ENCODE measurements around the gene MACF1. TPM values are rescaled to one million over a fixed set of nuclear protein-coding genes. Genes with fewer than 3 reads are reported as not detected.

The MACF1 gene
- total RNA-seq, 4 donors from 2014 or later: 187 to 436 (median 261) TPM

DNA sequence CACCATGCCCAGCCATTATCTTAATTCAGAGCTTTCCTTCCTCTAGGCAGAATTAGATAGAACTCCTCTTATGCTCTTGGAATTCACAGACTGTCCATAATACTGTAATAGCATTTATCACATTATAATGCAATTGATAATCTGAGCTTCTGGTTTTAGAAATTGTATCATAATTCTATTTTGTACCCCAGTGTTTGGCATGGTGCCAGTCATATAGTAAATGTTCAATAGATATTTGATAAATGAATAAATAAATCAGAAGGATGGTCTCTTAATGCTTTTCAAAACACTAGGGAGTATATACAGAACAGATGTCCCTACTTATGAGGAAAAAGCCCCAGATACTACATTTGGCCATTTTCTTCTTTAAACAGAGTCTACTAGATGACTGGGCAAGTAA is 167.6 kb downstream of the MACF1 start:
- Histone ChIP-seq H3K27me3 (no peaks in the 10 kb centered on the region), H3K9me3 (no peaks in the 10 kb centered on the region), H3K36me3 (peaks cover 0 to 88% (median 0%) of the 10 kb centered on the region in 3 donors), H3K27ac (no peak overlapping the region), H3K4me3 (no peak overlapping the region), H3K4me1 (no peaks in the 10 kb centered on the region)
- TF ChIP-seq, protein P1, sequence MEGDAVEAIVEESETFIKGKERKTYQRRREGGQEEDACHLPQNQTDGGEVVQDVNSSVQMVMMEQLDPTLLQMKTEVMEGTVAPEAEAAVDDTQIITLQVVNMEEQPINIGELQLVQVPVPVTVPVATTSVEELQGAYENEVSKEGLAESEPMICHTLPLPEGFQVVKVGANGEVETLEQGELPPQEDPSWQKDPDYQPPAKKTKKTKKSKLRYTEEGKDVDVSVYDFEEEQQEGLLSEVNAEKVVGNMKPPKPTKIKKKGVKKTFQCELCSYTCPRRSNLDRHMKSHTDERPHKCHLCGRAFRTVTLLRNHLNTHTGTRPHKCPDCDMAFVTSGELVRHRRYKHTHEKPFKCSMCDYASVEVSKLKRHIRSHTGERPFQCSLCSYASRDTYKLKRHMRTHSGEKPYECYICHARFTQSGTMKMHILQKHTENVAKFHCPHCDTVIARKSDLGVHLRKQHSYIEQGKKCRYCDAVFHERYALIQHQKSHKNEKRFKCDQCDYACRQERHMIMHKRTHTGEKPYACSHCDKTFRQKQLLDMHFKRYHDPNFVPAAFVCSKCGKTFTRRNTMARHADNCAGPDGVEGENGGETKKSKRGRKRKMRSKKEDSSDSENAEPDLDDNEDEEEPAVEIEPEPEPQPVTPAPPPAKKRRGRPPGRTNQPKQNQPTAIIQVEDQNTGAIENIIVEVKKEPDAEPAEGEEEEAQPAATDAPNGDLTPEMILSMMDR (IDR thresholded peaks at IDR 0.05): no peak
- TF ChIP-seq POLR2A (IDR thresholded peaks at IDR 0.05): no peak
- no peak for DNase-seq

DNA sequence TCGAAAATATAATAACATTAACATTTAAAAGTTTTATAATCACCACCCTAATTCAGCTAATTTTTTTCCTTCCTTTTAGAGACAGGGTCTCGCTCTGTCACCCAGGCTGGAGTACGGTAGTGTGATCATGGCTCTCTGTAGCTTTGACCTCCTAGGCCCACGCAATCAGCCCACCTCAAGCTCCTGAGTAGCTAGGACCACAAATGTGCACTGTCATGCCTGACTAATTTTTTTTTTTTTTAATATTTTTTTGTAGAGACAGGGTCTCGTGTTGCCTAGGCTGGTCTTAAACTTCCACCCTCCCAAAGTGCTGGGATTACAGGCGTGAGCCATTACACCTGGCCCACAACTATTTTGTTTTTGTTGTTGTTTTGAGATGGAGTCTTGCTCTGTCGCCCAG is 172.2 kb downstream of the MACF1 start:
- TF ChIP-seq, protein P1 (IDR thresholded peaks at IDR 0.05): no peak
- no peak for TF ChIP-seq POLR2A (IDR thresholded peaks at IDR 0.05)
- Histone ChIP-seq H3K27ac (no peak overlapping the region), H3K4me1 (no peaks in the 10 kb centered on the region), H3K4me3 (no peak overlapping the region), H3K9me3 (no peaks in the 10 kb centered on the region), H3K36me3 (peaks cover 0 to 74% (median 0%) of the 10 kb centered on the region in 3 donors), H3K27me3 (no peaks in the 10 kb centered on the region)
- DNase-seq: no peak

DNA sequence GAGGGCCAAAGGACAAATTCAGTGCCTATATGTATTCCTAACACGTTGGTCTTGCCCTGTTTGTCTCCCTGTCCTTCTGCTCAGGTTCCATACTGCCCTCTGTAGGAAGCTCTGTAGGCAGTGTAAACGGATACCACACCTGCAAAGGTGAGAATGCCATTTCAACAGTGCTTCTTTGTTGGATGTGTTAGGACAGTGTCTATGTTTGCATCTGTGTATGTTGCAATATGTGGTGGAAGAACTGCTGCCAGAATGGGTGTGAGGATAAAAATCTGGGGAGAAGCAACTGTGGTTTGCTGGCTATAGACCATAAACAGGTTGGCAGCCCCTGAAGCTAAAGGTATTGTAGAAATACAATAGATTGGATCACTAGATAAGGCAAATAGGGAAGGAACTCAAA is 173.9 kb downstream of the MACF1 start:
- no peaks in the 10 kb centered on the region for H3K9me3 ChIP-seq
- H3K4me1 ChIP-seq: no peaks in the 10 kb centered on the region
- peak in 1 of 3 donors; percentile 62 for DNase-seq
- no peaks in the 10 kb centered on the region for H3K27me3 ChIP-seq
- TF ChIP-seq, protein P1 (IDR thresholded peaks at IDR 0.05): peak in 4 of 6 experiments; percentile 38 to 73 (median 63)
- no peak for TF ChIP-seq POLR2A (IDR thresholded peaks at IDR 0.05)
- H3K36me3 ChIP-seq: peaks cover 0 to 73% (median 0%) of the 10 kb centered on the region in 3 donors
- H3K4me3 ChIP-seq: no peak overlapping the region
- H3K27ac ChIP-seq: no peak overlapping the region

DNA sequence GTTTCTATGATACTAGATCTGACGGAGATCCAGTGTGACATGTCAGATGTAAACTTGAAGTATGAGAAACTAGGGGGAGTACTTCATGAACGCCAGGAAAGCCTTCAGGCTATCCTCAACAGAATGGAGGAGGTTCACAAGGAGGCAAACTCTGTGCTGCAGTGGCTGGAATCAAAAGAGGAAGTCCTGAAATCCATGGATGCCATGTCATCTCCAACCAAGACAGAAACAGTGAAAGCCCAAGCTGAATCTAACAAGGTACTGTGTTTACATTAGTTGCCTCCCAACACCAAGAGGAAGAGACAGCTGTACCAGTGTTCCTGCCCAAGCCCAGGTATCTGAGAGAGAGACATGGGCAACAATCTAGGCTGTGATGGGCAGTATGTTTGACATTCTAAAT is 174.7 kb downstream of the MACF1 start:
- Histone ChIP-seq H3K4me3 (no peak overlapping the region), H3K9me3 (no peaks in the 10 kb centered on the region), H3K4me1 (no peaks in the 10 kb centered on the region), H3K27me3 (no peaks in the 10 kb centered on the region), H3K36me3 (peaks cover 0 to 72% (median 0%) of the 10 kb centered on the region in 3 donors), H3K27ac (no peak overlapping the region)
- TF ChIP-seq, protein P1 (IDR thresholded peaks at IDR 0.05): no peak
- no peak for TF ChIP-seq POLR2A (IDR thresholded peaks at IDR 0.05)
- DNase-seq: no peak

DNA sequence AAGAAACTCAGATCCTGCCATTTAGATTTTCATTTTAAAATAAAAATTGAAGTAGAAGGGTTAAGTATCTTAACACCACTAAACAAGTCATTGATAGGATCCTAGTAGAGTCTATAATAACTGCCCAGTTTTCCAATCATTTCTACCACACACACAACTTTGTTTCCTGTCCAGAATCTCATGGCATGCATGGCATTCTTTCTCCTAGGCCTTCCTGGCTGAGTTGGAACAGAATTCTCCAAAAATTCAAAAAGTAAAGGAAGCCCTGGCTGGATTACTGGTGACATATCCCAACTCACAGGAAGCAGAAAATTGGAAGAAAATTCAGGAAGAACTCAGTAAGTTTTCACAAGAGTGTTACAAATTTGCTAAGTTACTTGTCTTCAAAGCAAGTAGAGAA is 175.5 kb downstream of the MACF1 start:
- no peak overlapping the region for H3K4me3 ChIP-seq
- TF ChIP-seq POLR2A (IDR thresholded peaks at IDR 0.05): no peak
- TF ChIP-seq, protein P1 (IDR thresholded peaks at IDR 0.05): no peak
- H3K27me3 ChIP-seq: no peaks in the 10 kb centered on the region
- no peaks in the 10 kb centered on the region for H3K9me3 ChIP-seq
- no peak for DNase-seq
- peaks cover 0 to 73% (median 0%) of the 10 kb centered on the region in 3 donors for H3K36me3 ChIP-seq
- H3K27ac ChIP-seq: no peak overlapping the region
- H3K4me1 ChIP-seq: no peaks in the 10 kb centered on the region

DNA sequence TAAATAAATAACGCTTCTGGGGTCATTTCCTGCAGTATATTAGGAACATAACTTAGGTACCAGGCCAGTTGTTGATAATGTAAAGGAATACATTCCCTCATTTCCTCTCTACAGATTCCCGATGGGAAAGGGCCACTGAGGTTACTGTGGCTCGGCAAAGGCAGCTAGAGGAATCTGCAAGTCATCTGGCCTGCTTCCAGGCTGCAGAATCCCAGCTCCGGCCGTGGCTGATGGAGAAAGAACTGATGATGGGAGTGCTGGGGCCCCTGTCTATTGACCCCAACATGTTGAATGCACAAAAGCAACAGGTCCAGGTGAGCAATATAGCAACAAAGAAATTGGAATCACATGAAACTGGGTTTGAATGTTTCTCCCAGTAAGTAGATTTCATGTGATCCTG is 177.3 kb downstream of the MACF1 start:
- Histone ChIP-seq H3K27me3 (no peaks in the 10 kb centered on the region), H3K27ac (no peak overlapping the region), H3K4me3 (no peak overlapping the region), H3K36me3 (peaks cover 0 to 79% (median 0%) of the 10 kb centered on the region in 3 donors), H3K9me3 (no peaks in the 10 kb centered on the region), H3K4me1 (no peaks in the 10 kb centered on the region)
- DNase-seq: no peak
- TF ChIP-seq, protein P1 (IDR thresholded peaks at IDR 0.05): no peak
- TF ChIP-seq POLR2A (IDR thresholded peaks at IDR 0.05): no peak
